Fibroblast of villous mesenchyme (primary cell): Measurements from ENCODE around the gene EXOSC5. TPM values are rescaled to one million over a fixed set of nuclear protein-coding genes. Genes with fewer than 3 reads are reported as not detected.

Experiments
- DNase-seq: peaks from one replicate; pipeline ENCODE4 v3.0.0-alpha.2; 2010; ENCODE audit warnings: low read depth
- H3K4me3 ChIP-seq: 2 replicates; pipeline ENCODE4 v1.5.1; 2011; ENCODE audit warnings: low read depth, mild to moderate bottlenecking, low read length
- total RNA-seq: library from RNA; depleted of rRNA; stranded (reverse); fragments of >200 nt; gene quantifications from 2 replicates; pipeline ENCODE4 v1.2.3, GENCODE V29; 2012
- TF ChIP-seq, protein P1 (sequence below): IDR thresholded peaks from 2 replicates; pipeline ENCODE4 v1.5.1; 2012; ENCODE audit warnings: low read depth, mild to moderate bottlenecking, low read length; ENCODE audit not compliant: insufficient read depth

EXOSC5 gene
- total RNA-seq, 1 donor, result 12.5 TPM

DNA sequence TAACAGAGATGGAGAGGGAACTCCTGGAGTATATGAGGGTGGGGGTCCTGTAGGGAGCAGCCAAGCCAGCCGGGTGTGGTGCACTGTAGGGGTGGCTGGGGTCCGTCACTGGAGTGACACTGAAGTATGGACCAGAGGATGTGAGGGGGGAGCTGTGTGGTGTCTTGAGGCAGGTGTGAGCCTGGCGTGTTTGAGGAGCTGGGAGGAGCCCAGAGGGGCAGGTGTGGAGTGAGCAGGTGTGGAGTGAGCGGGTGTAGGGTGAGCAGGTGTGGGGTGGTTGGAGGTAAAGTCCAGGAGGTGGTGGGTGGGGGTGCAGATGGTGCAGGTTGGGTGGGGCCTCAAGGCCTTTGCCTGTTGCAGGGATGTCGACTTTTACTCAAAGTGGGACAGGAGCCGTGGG is 24.2 kb upstream of the EXOSC5 start:
- no peak overlapping the region for H3K4me3 ChIP-seq
- TF ChIP-seq, protein P1, sequence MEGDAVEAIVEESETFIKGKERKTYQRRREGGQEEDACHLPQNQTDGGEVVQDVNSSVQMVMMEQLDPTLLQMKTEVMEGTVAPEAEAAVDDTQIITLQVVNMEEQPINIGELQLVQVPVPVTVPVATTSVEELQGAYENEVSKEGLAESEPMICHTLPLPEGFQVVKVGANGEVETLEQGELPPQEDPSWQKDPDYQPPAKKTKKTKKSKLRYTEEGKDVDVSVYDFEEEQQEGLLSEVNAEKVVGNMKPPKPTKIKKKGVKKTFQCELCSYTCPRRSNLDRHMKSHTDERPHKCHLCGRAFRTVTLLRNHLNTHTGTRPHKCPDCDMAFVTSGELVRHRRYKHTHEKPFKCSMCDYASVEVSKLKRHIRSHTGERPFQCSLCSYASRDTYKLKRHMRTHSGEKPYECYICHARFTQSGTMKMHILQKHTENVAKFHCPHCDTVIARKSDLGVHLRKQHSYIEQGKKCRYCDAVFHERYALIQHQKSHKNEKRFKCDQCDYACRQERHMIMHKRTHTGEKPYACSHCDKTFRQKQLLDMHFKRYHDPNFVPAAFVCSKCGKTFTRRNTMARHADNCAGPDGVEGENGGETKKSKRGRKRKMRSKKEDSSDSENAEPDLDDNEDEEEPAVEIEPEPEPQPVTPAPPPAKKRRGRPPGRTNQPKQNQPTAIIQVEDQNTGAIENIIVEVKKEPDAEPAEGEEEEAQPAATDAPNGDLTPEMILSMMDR, result no peak
- no peak for DNase-seq

DNA sequence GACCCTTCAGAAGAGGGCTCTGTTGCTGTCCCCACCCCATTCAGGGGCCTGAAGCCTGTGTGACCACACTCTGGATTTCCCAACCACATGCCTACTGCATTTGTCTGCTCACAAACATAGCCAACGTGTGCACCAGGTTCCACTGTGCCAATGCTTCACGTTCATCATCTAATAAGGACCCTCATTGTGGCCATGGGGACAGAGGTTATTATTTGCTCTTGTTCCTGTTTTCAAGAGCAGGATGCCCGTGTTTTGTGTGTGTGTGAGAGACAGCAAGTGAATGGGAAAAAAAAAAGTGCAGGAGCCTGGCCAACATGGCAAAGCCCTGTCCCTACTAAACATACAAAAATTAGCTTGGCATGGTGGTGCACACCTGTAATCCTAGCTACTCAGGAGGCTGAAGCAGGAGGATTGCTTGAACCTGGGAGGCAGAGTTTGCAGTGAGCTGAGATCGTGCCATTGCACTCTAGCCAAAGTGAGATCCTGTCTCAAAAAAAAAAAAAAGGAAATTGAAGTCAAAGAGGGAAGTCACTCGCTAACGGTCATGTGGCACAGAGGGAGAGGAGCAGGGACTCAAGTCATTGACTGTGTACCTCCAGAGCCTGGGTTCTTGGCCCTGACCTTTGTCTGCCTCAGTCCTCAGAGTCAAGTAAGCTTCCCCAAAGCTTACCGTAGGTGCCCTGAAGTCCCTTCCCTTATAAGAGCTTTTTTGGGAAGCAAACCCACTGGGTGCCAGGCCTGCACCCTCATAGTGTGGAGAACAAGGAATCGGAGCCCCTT is 23.1 kb upstream of the EXOSC5 start:
- H3K4me3 ChIP-seq, result no peak overlapping the region
- TF ChIP-seq, protein P1, result no peak
- DNase-seq, result no peak

DNA sequence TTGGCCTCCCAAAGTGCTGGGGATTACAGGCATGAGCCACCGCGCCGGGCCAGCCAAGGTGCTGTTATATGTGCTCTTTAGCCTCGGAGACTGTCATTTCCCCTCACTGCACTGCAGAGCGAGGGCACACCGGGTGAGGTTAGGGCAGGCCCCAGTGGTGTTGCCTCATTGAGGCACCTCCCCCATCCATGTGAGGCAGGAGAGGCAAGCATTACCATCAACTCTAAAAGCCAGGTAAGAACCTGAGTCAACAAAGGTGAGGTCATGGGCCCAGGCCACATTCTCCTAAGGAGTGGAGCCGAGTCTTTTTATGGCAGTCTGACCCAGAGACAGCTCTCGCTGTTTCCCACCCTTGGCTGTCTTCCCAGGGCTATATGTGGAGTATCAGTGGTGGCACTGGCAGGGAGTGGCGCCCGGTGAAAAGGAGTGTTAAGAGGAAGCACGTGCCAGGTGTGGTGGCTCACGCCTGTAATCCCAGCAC is 19.1 kb upstream of the EXOSC5 start:
- no peak for DNase-seq
- TF ChIP-seq, protein P1, result no peak
- H3K4me3 ChIP-seq, result no peak overlapping the region

DNA sequence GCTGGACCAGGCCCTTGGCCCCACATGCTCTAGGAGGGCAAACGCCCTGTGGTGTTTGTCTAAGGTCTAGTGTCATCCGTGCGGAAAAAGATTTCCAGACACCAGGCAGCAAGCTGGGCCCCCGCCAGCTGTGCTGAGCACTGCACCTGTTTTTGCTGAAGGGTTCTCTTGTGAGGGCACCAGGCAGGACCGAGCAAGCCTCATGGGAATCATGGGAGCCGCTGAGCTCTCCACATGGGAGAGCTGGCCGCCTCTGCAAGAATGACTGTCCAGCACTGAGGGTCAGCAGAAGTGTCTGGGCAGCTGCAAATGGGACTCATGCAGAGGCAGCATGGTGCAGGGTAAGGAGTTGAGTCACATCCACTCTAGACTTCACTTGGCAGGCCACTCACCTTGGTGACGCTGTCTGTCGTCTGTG is 18.0 kb upstream of the EXOSC5 start:
- DNase-seq, result no peak
- TF ChIP-seq, protein P1, result no peak
- H3K4me3 ChIP-seq, result no peak overlapping the region

DNA sequence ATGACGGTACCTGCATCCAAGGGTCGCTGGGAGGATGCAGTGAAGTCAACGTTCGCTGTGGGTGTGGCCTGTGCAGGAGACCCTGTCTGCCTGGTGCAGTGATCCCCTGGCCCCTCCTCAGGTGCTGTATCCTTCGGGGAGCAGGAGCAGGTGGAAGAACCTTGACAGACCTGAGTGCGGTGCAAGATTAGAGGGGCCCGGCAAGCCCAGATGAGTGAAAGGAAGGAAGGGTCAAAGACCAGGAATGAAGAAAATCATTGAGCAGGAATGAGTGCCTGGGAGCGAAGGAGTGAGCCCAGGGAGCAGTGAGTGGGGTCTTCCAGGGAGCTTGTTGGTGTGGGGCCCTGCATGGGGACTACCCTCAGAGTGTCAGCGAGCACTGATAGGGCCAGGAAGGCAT is 17.3 kb upstream of the EXOSC5 start:
- no peak overlapping the region for H3K4me3 ChIP-seq
- TF ChIP-seq, protein P1, result no peak
- DNase-seq, result no peak

DNA sequence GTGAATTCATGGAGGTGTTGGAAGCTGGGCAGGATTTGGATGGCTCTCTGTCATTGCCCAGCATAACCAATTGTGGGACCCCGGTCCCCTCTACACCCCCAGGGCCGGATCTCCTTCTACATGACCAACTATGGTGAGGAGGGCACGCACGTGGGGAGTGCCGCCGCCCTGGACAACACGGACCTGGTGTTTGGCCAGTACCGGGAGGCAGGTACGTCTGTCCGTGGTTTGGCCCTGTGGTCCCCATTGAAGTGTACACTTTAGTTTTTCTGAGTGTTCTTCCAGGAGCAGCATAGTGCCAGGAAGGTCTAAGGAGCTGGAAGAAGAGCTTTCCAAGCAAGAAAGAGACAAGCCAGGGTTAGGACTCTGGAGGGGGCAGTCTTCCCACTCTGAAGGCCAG is 16.8 kb upstream of the EXOSC5 start:
- DNase-seq, result no peak

More for the DNA sequence above, 16.8 kb upstream of the EXOSC5 start:
- TF ChIP-seq, protein P1, result no peak
- H3K4me3 ChIP-seq, result no peak overlapping the region
